Progenitor cell of endocrine pancreas (in vitro differentiated cells): ENCODE measurements around the gene GPRIN2. TPM values are rescaled to one million over a fixed set of nuclear protein-coding genes. Genes with fewer than 3 reads are reported as not detected.
A peak's percentile ranks its signal among the peaks of the same experiment; 100 is the strongest.

Source experiments
- DNase-seq: peaks from one replicate; pipeline ENCODE4 v3.0.0; 2021; ENCODE audit warnings: low spot score; ENCODE audit not compliant: unreplicated experiment
- H3K27ac Mint-ChIP-seq: 2 replicates; pipeline ENCODE4 v1.8.0; 2021; ENCODE audit warnings: mild to moderate bottlenecking, moderate library complexity, mixed read lengths
- H3K27me3 Mint-ChIP-seq: 2 replicates; pipeline ENCODE4 v1.8.0; 2021; ENCODE audit warnings: mixed read lengths
- H3K36me3 Mint-ChIP-seq: 2 replicates; pipeline ENCODE4 v1.8.0; 2022; ENCODE audit warnings: mixed read lengths; ENCODE audit not compliant: insufficient read depth
- H3K4me1 Mint-ChIP-seq: 2 replicates; pipeline ENCODE4 v1.8.0; 2021; ENCODE audit warnings: low read depth, mixed read lengths
- H3K4me3 Mint-ChIP-seq: 2 replicates; pipeline ENCODE4 v1.8.0; 2021; ENCODE audit warnings: low read depth, mild to moderate bottlenecking, moderate library complexity, mixed read lengths
- H3K9me3 Mint-ChIP-seq: 2 replicates; pipeline ENCODE4 v1.8.0; 2021; ENCODE audit warnings: low read depth, mixed read lengths
- CTCF ChIP-seq: fragments of 200-600 bp; sonication (generic); IDR thresholded peaks from one replicate; pipeline ENCODE4 v1.5.0; 2021; ENCODE audit warnings: antibody characterized with exemption, mild to moderate bottlenecking; ENCODE audit not compliant: unreplicated experiment
- total RNA-seq: library from RNA; stranded (reverse); gene quantifications from 2 replicates; pipeline ENCODE4 v1.2.1, GENCODE V29; 2021

GPRIN2 gene
- total RNA-seq, 1 donor from 2014 or later, result 14.0 TPM

GRCh38 chr10:46546591-46547540 is 9.6 kb downstream of the GPRIN2 start:
- Mint-ChIP-seq H3K4me1 (no peaks in the 10 kb centered on the region), H3K9me3 (no peaks in the 10 kb centered on the region), H3K36me3 (no peaks in the 10 kb centered on the region), H3K4me3 (no peak overlapping the region), H3K27ac (no peak overlapping the region), H3K27me3 (peaks cover 24% of the 10 kb centered on the region)
- no peak for TF ChIP-seq CTCF
- DNase-seq, result peak; percentile 10

DNA sequence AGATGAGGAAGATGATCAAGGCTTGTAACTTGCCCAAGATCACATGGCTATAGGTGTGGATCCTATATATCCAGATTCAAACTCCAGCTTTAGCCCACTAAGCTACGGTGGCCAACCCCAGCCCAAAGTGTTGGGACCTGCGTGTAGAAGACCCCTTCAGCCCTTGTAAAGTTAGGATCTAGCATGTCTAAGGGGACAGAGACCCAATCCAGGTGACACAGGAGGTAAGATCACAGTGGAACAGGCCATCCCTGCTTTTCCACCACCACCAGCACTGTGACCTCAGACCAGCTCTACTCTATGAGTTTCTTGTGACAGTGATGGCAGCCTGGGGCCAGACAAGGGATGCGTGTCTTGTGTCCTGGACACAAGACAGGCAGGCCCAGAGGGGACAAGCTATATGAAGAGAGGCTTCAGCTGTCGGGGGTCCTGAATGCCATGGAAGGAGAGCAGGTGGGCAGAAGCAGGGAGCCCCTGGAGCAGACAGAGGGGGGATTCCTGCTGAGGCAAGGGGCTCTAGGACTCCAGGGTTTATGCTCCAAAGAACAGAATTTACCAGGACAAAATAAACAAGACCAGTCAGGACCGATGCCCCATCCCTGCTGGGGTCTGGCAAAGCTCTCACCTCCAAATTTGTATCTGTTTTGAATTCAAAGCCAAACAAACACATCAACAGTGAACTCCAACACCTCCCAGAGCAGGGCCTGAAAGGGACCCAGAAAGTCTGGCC is 10.4 kb downstream of the GPRIN2 start:
- Mint-ChIP-seq H3K36me3 (no peaks in the 10 kb centered on the region), H3K27ac (no peak overlapping the region), H3K4me1 (no peaks in the 10 kb centered on the region), H3K27me3 (peaks cover 25% of the 10 kb centered on the region), H3K9me3 (no peaks in the 10 kb centered on the region), H3K4me3 (no peak overlapping the region)
- TF ChIP-seq CTCF, result no peak
- peak; percentile 9 for DNase-seq

- Mint-ChIP-seq H3K36me3 (no peaks in the 10 kb centered on the region), H3K9me3 (no peaks in the 10 kb centered on the region), H3K27me3 (peaks cover 31% of the 10 kb centered on the region), H3K27ac (no peak overlapping the region), H3K4me1 (peaks cover 3% of the 10 kb centered on the region), H3K4me3 (no peak overlapping the region)
- peak; percentile 51 for TF ChIP-seq CTCF
- DNase-seq, result peak; percentile 8
Observed at GRCh38 chr10:46544989-46545791, 11.3 kb downstream of the GPRIN2 start.

GRCh38 chr10:46543466-46544377 is 12.7 kb downstream of the GPRIN2 start:
- TF ChIP-seq CTCF, result no peak
- H3K27me3 Mint-ChIP-seq, result peaks cover 40% of the 10 kb centered on the region
- H3K4me3 Mint-ChIP-seq, result no peak overlapping the region
- no peak for DNase-seq
- H3K4me1 Mint-ChIP-seq, result peaks cover 9% of the 10 kb centered on the region
- H3K36me3 Mint-ChIP-seq, result no peaks in the 10 kb centered on the region
- no peaks in the 10 kb centered on the region for H3K9me3 Mint-ChIP-seq
- H3K27ac Mint-ChIP-seq, result no peak overlapping the region
